Ovary (tissue), 9 donors: Measurements from ENCODE around the gene SAMD10. TPM values are rescaled to one million over a fixed set of nuclear protein-coding genes. Genes with fewer than 3 reads are reported as not detected.
A peak's percentile ranks its signal among the peaks of the same experiment; 100 is the strongest.

Experiments used
- DNase-seq, 5 donors: peaks; one replicate each; pipeline ENCODE4 v3.0.0-alpha.2; 2019 to 2020
- H3K27ac ChIP-seq, 2 donors: fragments of 200-600 bp; one replicate each; pipeline versions ENCODE4 v1.5.1 to v1.8.0; 2019 to 2022
- H3K27me3 ChIP-seq: fragments of 200-600 bp; one replicate; pipeline ENCODE4 v1.8.0; 2022
- H3K36me3 ChIP-seq: fragments of 200-600 bp; sonication (generic); one replicate; pipeline ENCODE4 v1.5.1; 2019
- H3K4me1 ChIP-seq: one replicate; pipeline ENCODE4 v1.8.1; 2013; ENCODE audit warnings: mild to moderate bottlenecking, moderate library complexity; ENCODE audit not compliant: insufficient read depth
- H3K4me3 ChIP-seq: fragments of 200-600 bp; sonication (generic); one replicate; pipeline ENCODE4 v1.5.1; 2017
- H3K9me3 ChIP-seq, 2 donors: fragments of 200-600 bp in 1 of 2; sonication (generic) in 1 of 2; one replicate each; pipeline versions ENCODE4 v1.5.1 to v1.8.1; 2013 to 2019; ENCODE audit warnings: mild to moderate bottlenecking in 1 of 2, moderate library complexity in 1 of 2
- EP300 ChIP-seq: sonication (generic); formaldehyde crosslinking; IDR thresholded peaks from one replicate; pipeline ENCODE4 v1.6.1; 2017; ENCODE audit warnings: antibody characterized with exemption
- POLR2A ChIP-seq: fragments of 450-650 bp; IDR thresholded peaks from one replicate; pipeline ENCODE4 v1.6.1; 2017; ENCODE audit warnings: antibody characterized with exemption, mild to moderate bottlenecking, moderate library complexity
- WGBS, 3 donors: extraction: QIAGEN DNeasy Blood & Tissue Kit in 1 of 3; methylation state at CpG; one replicate each; pipeline versions ENCODE4 v1.1.5 to v1.1.7; 2013 to 2017; 5-methylcytosine and 5-hydroxymethylcytosine counted together
- intact Hi-C, 4 donors: fragments of 100-400 bp; cut with DNase I; formaldehyde crosslinking; loops; one replicate each; pipeline versions ENCODE4 v1.11.0 to v1.15.1; 2022 to 2023
- polyA plus RNA-seq, 2 donors: library from polyadenylated mRNA; stranded (reverse); fragments of 200-250 nt in 1 of 2; fragments of 350-450 nt in 1 of 2; fragmentation: Illumina TruSeq in 1 of 2; extraction: RNeasy Lipid Tissue Mini Kit (QIAGEN cat#74804) in 1 of 2; gene quantifications; one replicate each; pipeline ENCODE4 v1.2.3, GENCODE V29; 2013 to 2014
- total RNA-seq, 7 donors: library from RNA; depleted of rRNA in 2 of 7; stranded (reverse); fragments of >200 nt in 2 of 7; fragmentation: NEBNext Ultra II Directional in 3 of 7; extraction: Animal tissue kit (Norgen Biotek cat#: 25700) in 3 of 7; gene quantifications; one replicate each; pipeline versions ENCODE4 v1.1.0 to v1.2.4, GENCODE V29; 2016 to 2023
- TF ChIP-seq, protein P1 (sequence below), 3 donors: fragments of 450-650 bp in 2 of 3; fragments of 200-600 bp in 1 of 3; IDR thresholded peaks; one replicate each; pipeline versions ENCODE4 v1.5.1 to v1.8.0; 2016 to 2022; ENCODE audit warnings: antibody characterized with exemption in 3 of 3, mild to moderate bottlenecking in 1 of 3
- donor health status: DM: no; HTN: no; CAD: no; lungs with moderate emphysema.
- donor health status: DM: no; HTN: no; CAD: no.
- donor health status: Bipolar disorder and iron deficiency.
- donor health status: DM: yes; HTN: yes; CAD: no.
- donor health status: DM: no; HTN: no; CAD: no.
- donor health status: DM: yes; HTN: yes; CAD: no.

The SAMD10 gene
- total and polyA plus RNA-seq, 9 donors: 0.20 to 3.1 (median 0.50) TPM

DNA sequence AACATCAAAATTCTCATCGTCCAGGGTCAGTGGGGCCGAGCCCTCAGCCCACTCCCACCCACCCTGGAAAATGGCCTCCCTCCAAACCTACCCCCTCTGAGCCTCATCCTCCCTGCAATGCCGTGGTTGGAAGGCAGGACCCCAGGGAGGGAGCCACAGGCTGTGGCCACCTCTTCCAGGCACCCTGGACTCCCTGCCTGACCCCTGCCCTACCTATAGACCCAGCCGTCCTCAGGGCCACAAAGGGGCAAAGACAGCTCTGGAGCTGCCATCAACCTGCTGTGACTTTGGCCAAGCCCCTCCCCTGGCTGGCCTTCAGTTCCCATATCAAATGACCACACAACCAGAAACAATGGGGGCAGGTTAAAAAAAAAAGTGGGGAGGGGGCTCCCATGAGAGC is 21.0 kb downstream of the SAMD10 start:
- Histone ChIP-seq H3K36me3 (no peaks in the 10 kb centered on the region), H3K4me1 (peaks cover 20% of the 10 kb centered on the region), H3K27me3 (no peaks in the 10 kb centered on the region), H3K9me3 (no peaks in the 10 kb centered on the region), H3K27ac (no peak overlapping the region), H3K4me3 (no peak overlapping the region)
- 56 to 59% (median 57%) methylated on average over 4 of the region's 4 CpGs for WGBS, 3 donors
- peak in 1 of 5 donors; percentile 38 for DNase-seq
- TF ChIP-seq EP300 (no peak), POLR2A (no peak)
- TF ChIP-seq, protein P1, sequence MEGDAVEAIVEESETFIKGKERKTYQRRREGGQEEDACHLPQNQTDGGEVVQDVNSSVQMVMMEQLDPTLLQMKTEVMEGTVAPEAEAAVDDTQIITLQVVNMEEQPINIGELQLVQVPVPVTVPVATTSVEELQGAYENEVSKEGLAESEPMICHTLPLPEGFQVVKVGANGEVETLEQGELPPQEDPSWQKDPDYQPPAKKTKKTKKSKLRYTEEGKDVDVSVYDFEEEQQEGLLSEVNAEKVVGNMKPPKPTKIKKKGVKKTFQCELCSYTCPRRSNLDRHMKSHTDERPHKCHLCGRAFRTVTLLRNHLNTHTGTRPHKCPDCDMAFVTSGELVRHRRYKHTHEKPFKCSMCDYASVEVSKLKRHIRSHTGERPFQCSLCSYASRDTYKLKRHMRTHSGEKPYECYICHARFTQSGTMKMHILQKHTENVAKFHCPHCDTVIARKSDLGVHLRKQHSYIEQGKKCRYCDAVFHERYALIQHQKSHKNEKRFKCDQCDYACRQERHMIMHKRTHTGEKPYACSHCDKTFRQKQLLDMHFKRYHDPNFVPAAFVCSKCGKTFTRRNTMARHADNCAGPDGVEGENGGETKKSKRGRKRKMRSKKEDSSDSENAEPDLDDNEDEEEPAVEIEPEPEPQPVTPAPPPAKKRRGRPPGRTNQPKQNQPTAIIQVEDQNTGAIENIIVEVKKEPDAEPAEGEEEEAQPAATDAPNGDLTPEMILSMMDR (IDR thresholded peaks at IDR 0.05): no peak
- intact Hi-C loops: no loop called here

DNA sequence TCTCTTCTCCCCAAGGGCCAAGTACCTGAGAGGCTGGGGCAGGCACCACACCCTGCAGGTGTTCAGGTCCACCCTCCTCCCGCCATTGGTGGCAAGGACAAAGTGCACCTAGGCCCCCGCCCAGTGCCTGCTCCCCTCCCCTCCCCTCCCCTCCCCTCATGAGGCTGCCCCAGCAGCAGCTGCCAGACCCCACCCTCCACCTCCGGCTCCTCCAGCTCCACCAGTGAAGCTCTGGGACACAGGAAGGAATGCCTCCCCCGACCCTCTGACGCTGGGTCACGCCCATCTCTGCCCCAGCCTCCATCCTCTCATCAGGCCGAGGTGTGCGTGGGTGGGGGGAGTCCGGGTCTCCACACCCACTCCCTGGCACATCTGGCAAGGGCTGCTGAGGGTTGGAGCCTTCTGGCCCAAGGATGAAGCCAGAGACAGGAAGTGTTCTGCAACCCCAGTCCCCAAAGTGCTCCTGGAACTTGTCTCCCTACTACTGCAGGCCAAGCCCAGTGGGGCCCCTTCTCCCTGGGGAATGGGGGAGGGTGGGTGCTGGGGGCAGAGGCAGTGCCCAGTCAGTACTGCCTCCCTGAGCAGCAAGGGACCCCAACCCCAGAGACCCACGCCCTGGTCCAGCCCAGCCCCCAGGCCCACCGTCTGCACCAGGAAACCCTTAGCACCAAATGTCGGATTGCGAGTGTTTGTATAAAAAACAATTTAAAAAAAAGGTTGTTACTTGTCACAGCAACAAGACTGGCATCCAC is 21.6 kb downstream of the SAMD10 start:
- no peaks in the 10 kb centered on the region for H3K27me3 ChIP-seq
- peak in 1 of 5 donors; percentile 67 for DNase-seq
- H3K9me3 ChIP-seq: no peaks in the 10 kb centered on the region
- TF ChIP-seq EP300 (no peak), POLR2A (no peak)
- TF ChIP-seq, protein P1 (IDR thresholded peaks at IDR 0.05): no peak
- peak overlapping the region; percentile 0 to 1 for H3K27ac ChIP-seq
- intact Hi-C loops: no loop called here
- WGBS, 3 donors: 38 to 41% (median 39%) methylated on average over 13 of the region's 13 CpGs
- H3K4me1 ChIP-seq: peaks cover 20% of the 10 kb centered on the region
- H3K4me3 ChIP-seq: no peak overlapping the region
- H3K36me3 ChIP-seq: no peaks in the 10 kb centered on the region

- Histone ChIP-seq H3K27ac (peak overlapping the region; percentile 0 to 1), H3K27me3 (no peaks in the 10 kb centered on the region), H3K9me3 (no peaks in the 10 kb centered on the region), H3K36me3 (no peaks in the 10 kb centered on the region), H3K4me1 (peaks cover 26% of the 10 kb centered on the region), H3K4me3 (peak overlapping the region; percentile 58)
- peak; percentile 63 to 80 (median 79) for DNase-seq
- intact Hi-C loops: no loop called here
- WGBS, 3 donors: 2 to 3% (median 3%) methylated on average over 18 to 28 of the region's 28 CpGs
- TF ChIP-seq EP300: no peak
- TF ChIP-seq POLR2A: no peak
- TF ChIP-seq, protein P1 (IDR thresholded peaks at IDR 0.05): peak in 1 of 3 donors; percentile 27
Measured at GRCh38 chr20:63957004-63957689, 22.3 kb downstream of the SAMD10 start.

- H3K27me3 ChIP-seq: no peaks in the 10 kb centered on the region
- no peaks in the 10 kb centered on the region for H3K9me3 ChIP-seq
- DNase-seq: no peak
- no peaks in the 10 kb centered on the region for H3K36me3 ChIP-seq
- intact Hi-C loops: no loop called here
- H3K27ac ChIP-seq: peak overlapping the region in 1 of 2 donors; percentile 1
- 0 to 1% (median 1%) methylated on average over 15 of the region's 15 CpGs for WGBS, 3 donors
- H3K4me1 ChIP-seq: peaks cover 31% of the 10 kb centered on the region
- TF ChIP-seq EP300 (no peak), POLR2A (no peak)
- TF ChIP-seq, protein P1 (IDR thresholded peaks at IDR 0.05): no peak
- peak overlapping the region; percentile 58 for H3K4me3 ChIP-seq
Measured at GRCh38 chr20:63956664-63957003, 22.8 kb downstream of the SAMD10 start.
